Measurements from ENCODE around the gene FGFRL1.

FGFRL1 gene

GRCh38 chr4:1006856-1007255 lies 4.6 kb upstream of the FGFRL1 start:
- DNase-seq (ENCODE audit: low read depth in 2 of 2), result no peak

- no peak for DNase-seq (ENCODE audit: low read depth in 2 of 2)
These were observed 2.4 kb upstream of the FGFRL1 start for GRCh38 chr4:1008840-1009541.

GRCh38 chr4:1009542-1010394 lies 1.7 kb upstream of the FGFRL1 start:
- DNase-seq (ENCODE audit: low read depth in 2 of 2), result peak; percentile 67 to 76

GRCh38 chr4:1010395-1011021 lies 918 bp upstream of the FGFRL1 start:
- peak; percentile 45 to 48 for DNase-seq (ENCODE audit: low read depth in 2 of 2)

GRCh38 chr4:1011666-1012033 lies 224 bp downstream of the FGFRL1 start:
- no peak for DNase-seq (ENCODE audit: low read depth in 2 of 2)

- no peak for DNase-seq (ENCODE audit: low read depth in 2 of 2)
These were observed 761 bp downstream of the FGFRL1 start for GRCh38 chr4:1012034-1012739.

- no peak for DNase-seq (ENCODE audit: low read depth in 2 of 2)
These were observed 2.0 kb downstream of the FGFRL1 start for GRCh38 chr4:1013225-1014073.

- no peak for DNase-seq (ENCODE audit: low read depth in 2 of 2)
These were observed 3.1 kb downstream of the FGFRL1 start for GRCh38 chr4:1014291-1015167.

GRCh38 chr4:1015179-1015578 lies 3.8 kb downstream of the FGFRL1 start:
- DNase-seq (ENCODE audit: low read depth in 2 of 2), result no peak

- no peak for DNase-seq (ENCODE audit: low read depth in 2 of 2)
These were observed 4.3 kb downstream of the FGFRL1 start for GRCh38 chr4:1015746-1016145.

GRCh38 chr4:1017211-1017610 lies 5.8 kb downstream of the FGFRL1 start:
- DNase-seq (ENCODE audit: low read depth in 2 of 2), result no peak

- DNase-seq (ENCODE audit: low read depth in 2 of 2), result no peak
These were observed 6.3 kb downstream of the FGFRL1 start for GRCh38 chr4:1017706-1018105.

- no peak for DNase-seq (ENCODE audit: low read depth in 2 of 2)
These were observed 7.0 kb downstream of the FGFRL1 start for GRCh38 chr4:1018147-1019020.

- no peak for DNase-seq (ENCODE audit: low read depth in 2 of 2)
These were observed 7.9 kb downstream of the FGFRL1 start for GRCh38 chr4:1019320-1019719.

GRCh38 chr4:1019729-1020470 lies 8.5 kb downstream of the FGFRL1 start:
- DNase-seq (ENCODE audit: low read depth in 2 of 2), result no peak

GRCh38 chr4:1021386-1022050 lies 10.1 kb downstream of the FGFRL1 start:
- no peak for DNase-seq (ENCODE audit: low read depth in 2 of 2)

- DNase-seq (ENCODE audit: low read depth in 2 of 2), result no peak
These were observed 10.8 kb downstream of the FGFRL1 start for GRCh38 chr4:1022051-1022738.

Data from stimulated activated CD4-positive, alpha-beta T cell treated with anti-CD3 and anti-CD28 coated beads, Interleukin-1b, Interleukin-23, amount 100 ng/mL, for 4 hours (primary cell).